HG02678 (cell line): ENCODE results near the gene PRKAR2B.
"Not testable (repeated sequence)": the region's sequence is repeated elsewhere in the genome, so short reads cannot be mapped to it uniquely, and the experiment has no call there.

ENCODE experiments used
- ATAC-seq: cut with Tn5 transposase; IDR thresholded peaks from one replicate; pipeline ENCODE4 v1.9.1; 2021; ENCODE audit warnings: mild to moderate bottlenecking, moderate library complexity; ENCODE audit not compliant: unreplicated experiment

PRKAR2B gene

GRCh38 chr7:107076781-107077698 lies 32.5 kb downstream of the PRKAR2B start:
- no peak for ATAC-seq

GRCh38 chr7:107077699-107078516 lies 33.4 kb downstream of the PRKAR2B start:
- ATAC-seq: no peak

DNA sequence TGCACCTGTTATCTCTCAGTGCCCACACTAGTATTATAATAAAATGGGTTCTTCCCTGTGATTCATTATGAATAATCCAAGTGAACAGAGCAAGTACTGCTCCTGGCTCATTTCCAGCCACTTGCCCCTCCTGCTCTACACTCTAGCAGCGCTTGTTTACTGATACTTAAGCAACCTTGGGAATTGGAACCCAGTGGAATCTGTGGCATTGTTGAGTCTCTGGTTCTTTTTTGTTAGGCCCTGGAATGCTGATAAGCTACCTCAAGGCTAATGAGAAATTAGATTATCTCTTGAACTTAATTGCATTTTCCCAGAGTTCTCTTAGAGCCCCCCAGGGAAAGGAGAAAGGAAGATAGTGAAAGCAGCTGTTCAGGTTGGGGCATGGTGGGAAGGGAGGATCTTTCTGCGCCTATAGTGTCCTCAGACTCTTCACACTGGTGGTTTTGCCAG lies 34.0 kb downstream of the PRKAR2B start:
- ATAC-seq: no peak

- ATAC-seq: no peak
Measured at GRCh38 chr7:107079212-107079940, 34.9 kb downstream of the PRKAR2B start.

DNA sequence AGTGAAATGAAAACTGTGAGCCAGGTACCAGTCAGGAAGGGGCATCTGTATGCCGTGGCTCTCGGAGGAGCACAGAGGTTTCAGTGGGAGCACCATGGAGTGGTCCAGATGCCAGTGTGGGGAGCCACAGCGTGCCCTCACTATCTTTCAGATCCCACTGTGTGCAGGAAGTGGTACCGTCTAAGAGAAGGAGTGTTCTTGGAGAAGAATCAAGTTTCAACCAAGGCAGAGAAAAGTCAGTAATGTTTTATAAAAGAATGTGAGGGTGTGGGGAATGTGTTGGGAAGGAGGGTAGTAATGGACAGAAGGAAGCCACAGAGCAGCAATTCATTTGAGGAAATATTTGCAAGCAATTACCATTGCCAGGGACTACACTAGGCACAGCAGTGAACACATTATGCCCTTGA lies 35.6 kb downstream of the PRKAR2B start:
- no peak for ATAC-seq

GRCh38 chr7:107080533-107080932 lies 36.0 kb downstream of the PRKAR2B start:
- ATAC-seq: no peak

- no peak for ATAC-seq
Measured at GRCh38 chr7:107085180-107085579, 40.7 kb downstream of the PRKAR2B start.

GRCh38 chr7:107089627-107090026 lies 45.1 kb downstream of the PRKAR2B start:
- no peak for ATAC-seq

DNA sequence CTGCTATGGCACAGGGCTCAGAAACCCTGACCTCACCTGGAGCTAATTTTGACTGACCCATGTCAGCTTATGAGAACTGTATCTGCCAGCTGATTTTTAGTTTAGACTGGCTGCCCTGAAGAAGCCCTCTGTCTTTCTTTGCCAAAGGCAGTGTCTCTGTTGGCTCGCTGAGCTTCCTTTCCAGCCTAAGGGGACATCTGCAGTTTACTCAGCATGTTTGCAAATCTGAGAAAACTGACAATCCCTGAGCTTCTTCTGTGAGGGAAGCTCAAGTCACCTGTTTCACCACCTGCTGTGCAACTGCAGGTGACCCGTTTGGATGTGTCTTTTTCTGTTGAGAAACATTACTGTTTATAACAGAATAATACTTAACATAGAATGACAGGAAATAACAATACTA lies 46.0 kb downstream of the PRKAR2B start:
- no peak for ATAC-seq

- ATAC-seq: no peak
Measured at GRCh38 chr7:107091306-107091705, 46.8 kb downstream of the PRKAR2B start.

DNA sequence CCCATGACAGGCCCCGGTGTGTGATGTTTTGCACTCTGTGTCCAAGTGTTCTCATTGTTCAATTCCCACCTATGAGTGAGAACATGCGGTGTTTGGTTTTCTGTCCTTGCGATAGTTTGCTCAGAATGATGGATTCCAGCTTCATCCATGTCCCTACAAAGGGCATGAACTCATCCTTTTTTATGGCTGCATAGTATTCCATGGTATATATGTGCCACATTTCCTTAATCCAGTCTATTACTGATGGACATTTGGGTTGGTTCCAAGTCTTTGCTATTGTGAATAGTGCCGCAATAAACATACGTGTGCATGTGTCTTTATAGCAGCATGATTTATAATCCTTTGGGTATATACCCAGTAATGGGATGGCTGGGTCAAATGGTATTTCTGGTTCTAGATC lies 49.2 kb downstream of the PRKAR2B start:
- ATAC-seq: not testable (repeated sequence)

DNA sequence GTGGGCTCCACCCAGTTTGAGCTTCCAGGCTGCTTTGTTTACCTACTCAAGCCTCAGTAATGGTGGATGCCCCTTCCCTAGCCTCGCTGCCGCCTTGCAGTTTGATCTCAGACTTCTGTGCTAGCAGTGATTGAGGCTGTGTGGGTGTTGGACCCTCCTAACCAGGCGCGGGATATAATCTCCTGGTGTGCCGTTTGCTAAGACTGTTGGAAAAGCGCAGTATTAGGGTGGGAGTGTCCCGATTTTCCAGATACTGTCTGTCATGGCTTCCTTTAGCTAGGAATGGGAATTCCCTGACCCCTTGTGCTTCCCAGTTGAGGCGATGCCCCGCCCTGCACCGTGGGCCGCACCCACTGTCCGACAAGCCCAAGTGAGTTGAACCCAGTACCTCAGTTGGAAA lies 54.6 kb downstream of the PRKAR2B start:
- ATAC-seq: not testable (repeated sequence)

- ATAC-seq: no peak
Measured at GRCh38 chr7:107100824-107101223, 56.3 kb downstream of the PRKAR2B start.

- no peak for ATAC-seq
Measured at GRCh38 chr7:107103369-107103768, 58.9 kb downstream of the PRKAR2B start.

- no peak for ATAC-seq
Measured at GRCh38 chr7:107104801-107105200, 60.3 kb downstream of the PRKAR2B start.

- ATAC-seq: no peak
Measured at GRCh38 chr7:107105591-107106245, 61.2 kb downstream of the PRKAR2B start.

DNA sequence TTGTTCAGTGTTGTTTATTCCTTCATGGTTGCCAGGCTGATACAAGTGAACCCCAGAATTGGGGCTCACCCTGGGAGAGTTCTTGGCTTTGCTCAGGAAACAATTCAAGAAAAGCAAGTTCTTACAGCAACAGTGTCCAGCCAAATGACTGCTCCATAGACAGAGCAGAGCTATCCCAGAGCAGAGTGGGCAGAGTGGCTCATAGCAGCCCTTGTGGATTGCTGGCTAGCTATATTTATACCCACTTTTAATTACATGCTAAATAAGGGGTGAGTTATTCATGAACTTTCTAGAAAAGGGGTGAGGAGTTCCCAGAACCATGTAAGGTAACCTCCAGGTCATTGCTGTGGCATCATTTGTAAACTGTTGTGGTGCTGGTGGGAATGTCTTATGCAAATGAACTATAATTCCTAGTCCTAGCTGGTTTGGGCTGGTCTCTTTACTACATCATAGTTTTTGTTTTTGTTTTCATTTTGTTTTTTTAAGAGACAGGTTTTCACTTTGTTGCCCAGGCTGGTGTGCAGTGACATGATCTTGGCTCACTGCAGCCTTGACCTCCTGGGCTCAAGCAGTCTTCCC lies 64.4 kb downstream of the PRKAR2B start:
- no peak for ATAC-seq

DNA sequence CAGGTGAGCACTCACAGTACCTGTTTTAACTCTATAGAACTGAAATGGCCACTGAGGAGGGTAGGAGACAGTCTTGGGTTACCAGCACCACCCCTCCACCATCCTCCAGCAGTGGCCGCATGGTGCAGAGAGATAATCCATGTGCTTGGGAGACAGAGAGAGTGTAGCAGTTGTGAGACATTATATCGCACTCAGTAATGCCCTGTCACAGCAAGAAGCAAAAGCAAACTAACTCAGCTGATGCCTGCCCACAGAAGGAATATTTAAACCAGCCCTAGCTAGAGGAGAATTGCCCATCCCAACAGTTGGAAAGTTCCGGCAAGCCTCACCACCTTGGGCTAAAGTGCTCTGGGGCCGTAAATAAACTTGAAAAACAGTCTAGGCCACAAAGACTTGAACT lies 65.5 kb downstream of the PRKAR2B start:
- no peak for ATAC-seq

DNA sequence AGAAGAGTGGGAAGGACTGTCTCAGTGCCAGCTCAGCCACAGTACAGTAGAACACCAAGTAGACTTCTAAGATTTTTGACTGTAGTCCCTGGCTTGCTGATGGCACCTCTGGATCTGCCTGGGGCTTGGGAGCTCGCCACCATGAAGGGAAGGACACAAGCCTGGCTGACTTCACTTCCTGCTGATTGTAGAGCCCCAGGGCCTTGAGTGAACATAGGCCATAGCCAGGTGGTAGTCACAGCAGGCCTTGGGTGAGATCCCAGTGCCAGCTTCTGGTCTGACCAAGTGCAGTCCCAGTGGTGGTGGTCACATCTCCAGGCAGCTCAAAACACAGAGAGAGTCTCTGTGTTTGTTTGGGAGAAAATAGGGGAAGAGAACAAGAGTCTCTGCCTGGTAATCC lies 66.7 kb downstream of the PRKAR2B start:
- ATAC-seq: no peak

DNA sequence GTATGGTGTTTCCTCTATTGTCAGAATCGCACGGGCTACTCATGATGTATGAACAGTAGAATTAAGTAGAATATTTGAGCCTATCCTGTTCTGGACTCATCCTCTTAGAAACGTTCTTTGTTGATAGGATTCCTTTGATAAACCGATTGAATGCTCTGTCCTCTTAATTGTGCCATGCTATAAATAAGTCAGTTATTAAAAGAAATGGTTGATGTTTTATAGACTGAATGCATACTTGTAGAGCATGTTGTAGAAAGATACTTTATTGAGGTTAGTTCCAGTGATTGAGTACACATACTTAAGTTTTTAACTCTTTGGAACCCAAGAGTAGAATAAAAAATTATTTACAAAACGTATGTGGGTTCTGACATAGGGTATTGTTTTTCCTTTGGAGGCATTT lies 69.4 kb downstream of the PRKAR2B start:
- no peak for ATAC-seq
